ENCODE measurements around the gene ANKRD9.

The ANKRD9 gene

DNA sequence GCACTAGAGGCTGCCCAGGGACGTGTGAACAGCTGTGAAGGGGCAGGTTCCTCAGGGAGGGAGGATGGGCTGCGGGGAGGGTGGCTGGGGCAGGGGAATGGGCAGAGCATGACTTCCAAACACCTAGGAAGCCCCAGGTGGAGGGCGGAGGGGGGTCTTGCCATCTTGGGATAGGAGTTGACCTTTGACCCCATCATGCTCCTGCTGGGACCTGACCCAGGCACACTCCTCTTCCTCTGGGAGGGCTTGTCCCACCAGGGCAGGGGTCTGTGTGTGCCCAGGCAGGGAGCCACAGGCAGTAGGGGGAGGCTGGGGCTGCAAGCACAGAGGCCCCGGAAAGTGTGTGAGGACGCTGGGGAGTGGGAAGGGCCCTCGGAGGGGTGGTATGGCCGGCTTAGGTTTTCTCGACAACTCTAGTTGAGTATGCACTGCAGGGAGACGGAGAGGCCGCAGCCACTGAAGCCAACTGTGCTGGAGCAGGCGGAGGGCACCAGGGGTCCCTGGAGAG, 3.3 kb upstream of the ANKRD9 start:
- DNase-seq = no peak

DNA sequence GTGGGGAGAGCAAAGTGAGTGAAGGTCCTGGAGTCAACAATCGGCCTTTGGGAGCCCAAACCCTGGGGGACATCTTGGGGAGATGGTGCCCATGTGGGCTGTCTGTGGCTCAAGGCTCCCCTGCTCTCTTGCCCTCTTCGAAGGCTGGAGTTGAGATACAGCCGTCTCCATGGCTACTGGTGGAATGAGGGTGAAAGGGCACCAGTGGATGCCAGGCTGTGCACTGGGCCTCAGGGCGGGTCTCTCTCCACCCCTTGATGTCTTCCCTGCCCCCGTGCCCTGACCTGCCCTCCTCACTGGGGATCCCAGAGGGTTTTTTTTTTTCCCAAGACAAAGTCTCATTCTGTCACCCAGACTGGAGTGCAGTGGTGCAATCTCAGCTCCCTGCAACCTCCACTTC, 2.0 kb upstream of the ANKRD9 start:
- DNase-seq = no peak

DNA sequence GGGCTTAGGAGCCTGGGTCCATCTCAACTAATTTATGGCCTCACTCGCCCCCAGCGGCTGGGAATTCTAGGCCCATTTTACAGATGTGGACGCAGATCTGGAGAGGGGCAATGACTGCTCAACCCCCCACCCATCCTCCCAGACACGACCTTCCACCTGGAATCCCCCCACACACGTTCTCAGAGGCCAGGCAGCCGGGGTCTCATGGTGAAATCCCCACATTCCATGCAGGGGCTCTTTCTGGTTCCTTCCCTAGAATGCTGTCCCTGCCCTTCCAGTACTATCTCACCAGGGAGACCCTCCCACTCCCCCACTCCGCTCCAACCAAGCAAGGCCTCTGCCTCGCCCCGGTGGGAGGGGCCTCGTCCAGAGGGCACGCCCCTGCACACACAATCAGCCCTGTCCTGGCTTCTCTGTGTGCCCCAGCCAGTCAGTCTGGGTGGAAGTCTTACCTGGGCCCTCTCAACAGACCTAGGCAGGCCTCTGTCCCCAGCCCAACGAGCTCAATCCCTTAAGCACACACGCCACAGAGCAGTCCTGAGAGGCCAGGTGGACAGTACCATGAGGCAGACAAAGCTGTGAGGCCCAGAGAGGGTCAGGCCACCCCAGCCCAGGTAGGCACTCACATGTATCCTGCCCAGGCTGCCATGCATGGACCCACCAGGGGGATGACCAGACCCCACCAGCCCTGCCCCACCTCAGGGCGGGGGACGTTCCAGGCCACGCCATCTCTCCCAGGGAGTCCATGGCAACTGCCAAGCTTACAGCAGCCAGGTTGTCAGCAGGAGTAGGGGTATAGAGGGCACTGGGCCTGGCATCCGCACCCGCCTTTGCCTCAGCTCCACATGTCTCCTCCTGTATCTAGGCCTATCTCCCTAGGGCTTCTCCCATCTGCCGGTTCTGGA, 1.3 kb upstream of the ANKRD9 start:
- no peak for DNase-seq

DNA sequence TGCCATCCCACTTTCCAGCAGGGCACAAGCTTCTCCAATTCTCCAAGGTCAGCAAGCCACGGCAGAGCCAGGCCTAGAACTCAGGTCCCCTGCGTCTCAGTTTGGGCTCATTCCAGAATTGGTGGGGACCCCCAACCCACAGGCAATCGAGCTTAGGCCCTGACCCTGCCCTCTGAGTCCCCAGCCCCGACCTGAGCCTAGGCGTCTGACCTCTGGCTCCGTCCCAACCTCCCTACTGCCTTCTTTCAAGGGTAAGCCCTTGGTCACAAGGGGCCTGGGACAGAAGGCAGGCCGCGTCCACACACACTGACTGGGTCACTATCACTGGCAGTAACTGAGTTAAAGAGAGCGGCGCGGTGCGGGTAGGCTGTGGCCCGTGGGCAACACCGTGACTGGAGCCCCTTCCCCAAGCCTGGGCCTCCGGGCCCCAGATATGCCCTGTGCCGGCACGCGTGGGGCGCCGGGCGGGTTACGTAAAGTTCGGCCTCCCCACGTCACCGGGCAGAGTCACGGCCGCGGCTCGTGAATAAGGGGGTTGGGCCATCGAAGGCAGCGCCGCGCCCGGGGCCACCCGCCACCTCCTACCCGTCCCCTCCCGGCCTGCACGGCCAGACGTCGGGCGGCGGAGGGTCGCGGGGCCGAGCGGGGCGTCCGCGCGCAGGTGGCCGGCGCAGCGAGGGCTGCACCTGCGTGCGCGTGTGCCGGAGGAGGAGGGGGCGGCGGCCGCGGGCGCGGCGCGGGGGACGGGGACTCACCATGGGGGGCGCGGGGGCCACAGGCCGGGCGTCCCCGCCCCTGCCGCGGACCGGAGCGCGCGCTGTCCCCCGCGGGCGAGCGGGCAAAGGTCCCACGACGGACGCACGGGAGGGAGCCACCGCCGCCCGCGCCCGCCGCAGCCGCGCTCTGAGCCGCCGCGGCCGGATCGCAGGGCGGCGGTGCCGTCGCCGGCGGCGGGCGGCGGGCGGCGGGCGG, 516 bp downstream of the ANKRD9 start:
- no peak for DNase-seq

DNA sequence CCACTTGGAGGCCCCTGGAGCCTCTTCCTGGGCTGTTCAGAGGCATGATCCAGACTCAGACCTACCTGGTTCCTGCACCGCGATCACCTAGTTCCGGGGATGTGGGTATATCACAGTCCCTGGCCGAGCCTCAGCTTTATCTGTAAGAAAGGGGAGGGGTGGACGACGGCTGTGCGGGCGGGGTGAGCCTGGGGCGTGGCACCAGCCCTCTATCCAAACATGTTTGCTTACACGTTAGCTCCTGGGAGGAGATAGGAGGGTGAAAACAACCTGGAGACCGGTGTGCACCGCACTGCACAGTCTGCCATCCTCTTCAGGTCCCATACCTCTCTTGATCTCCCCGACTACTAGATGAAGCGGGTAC, 1.2 kb downstream of the ANKRD9 start:
- DNase-seq = no peak

DNA sequence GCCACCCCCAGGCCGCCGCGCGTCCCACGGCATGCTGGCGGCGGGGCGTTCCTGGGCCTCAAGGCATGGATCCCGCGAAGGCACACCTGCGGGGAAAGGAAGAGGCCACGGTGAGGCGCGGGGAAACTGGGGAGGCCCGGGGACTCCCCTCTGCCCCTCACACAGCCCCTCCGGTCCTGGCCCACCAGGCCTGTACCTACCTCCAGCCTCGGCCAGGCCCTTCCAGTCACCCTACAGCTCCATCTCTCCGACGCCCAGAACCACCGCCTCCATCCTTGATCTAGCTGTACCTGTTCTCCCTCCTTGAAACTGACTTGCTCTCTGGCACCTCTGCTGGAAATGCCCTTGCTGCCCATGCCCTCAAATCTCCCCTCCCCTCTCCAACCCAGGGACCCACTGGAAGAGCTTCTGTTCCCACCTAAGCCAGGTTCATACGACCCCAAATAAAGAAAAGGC, 1.7 kb downstream of the ANKRD9 start:
- DNase-seq = no peak

DNA sequence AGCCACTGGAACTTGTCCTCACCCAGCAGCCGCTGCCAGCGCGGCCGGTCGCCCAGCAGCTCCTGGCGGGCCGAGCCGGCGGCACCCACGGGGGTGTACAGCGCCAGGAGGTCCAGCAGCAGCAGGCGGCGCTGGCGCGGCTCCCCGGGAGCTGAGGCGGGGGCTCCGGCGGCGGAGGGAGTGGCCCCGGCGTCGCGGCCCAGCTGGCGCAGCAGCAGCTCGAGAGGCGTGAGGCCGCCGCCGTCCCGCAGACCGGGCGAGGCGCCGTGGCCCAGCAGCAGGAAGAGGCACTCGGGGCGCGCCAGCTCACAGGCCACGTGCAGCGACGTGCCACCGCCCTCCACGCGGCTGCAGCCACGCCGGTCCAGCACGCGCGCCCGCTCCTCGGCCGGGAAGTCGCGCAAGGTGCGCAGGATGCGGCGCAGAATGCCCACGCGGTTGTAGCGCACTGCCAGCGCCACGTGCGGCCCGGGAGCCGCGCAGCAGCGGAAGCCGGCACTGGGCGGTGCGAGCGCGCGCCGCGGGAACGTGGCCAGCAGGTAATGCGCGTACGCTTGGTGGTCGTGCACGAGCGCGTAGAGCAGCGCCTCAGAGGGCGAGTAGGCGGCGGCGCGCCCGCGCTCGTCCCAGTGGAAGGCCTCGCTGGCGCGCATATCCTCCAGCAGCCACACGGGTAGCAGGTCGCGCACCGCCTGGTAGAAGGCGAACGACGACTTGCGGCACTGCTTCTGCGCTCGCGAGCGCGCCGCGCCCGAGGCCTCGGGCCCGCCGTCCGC, 2.3 kb downstream of the ANKRD9 start:
- no peak for DNase-seq

DNA sequence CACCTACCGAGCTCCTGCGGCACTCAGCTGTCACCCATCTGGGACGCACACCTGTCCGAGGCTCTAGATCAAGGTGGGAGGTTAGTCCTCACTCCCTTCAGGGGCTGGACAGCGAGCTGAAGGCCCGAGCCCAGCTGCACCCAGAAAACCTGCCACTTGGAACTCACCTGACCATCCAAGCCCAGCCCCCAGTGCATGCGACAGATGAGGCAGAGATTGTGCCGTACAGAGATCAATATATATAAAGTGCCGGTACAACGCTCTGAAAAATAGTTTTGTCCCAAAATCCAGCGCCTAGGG, 3.0 kb downstream of the ANKRD9 start:
- no peak for DNase-seq

DNA sequence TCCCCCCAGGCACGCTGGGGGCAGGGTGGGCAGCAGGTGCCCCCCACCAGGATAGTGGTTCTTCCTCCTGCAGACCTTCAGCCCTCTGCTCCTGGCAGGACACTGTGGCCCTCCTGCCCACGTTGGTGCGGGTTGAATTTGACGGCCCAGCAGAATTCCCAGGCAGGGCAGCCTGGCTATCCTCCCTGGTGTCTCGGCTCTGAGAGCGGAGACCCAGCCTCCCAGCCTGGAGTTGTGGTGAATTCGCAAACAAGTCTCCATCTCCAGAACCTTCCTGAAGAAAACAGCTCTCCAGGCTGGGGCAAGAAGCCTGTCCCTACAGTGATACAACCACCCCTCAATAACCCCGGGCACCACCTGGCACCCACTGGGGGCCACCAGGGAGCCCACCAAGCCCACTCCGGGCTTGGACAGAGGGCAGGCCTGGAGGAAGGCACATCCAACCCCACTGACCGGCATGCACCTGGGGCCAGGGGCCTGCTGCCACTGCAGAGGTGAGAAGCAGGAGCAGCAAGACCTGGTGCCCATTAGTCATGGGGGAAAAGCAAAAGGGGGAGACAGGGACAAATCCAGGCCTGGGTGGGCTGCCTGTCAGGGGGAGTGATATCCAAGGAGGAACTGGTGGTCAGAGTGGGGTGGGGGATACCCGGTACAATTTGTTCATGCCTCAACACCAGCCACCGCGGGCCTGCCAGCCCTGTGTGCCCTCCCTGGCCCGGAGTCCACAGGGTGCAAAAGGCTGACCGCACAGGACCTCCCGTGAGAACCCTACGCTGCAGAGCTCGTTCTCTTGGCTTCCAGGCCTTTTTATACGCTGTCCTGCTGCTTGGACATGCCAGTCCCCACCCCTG, 3.6 kb downstream of the ANKRD9 start:
- no peak for DNase-seq

DNA sequence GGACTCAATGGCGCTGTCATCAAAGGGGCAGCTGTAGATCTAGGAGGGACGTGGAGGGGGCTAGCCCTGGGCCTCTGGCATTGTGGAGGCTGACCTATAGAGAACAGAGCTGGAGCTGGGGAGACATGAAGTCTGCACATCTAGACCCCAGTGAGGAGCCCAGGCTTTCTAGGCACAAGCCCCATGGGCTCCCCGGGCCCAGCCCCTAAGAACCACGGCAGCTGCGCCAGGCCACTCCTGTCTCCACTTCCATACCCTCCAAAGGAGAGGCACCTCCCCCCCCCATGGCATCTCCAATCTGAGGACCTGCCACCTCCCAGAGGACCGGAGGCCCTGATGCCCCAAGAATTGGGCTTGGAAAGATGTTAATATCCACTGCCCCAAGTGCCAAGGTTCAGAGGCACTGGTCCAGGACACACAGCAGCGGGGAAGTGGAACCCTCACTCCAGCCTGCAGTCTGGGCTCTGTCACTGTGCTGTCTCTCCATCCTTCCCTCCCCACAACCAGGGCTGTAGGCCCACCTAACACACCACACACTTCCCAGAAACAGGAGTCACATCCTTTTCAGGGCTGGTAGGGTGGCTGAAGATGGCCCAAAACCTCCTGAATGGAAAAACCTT, 4.5 kb downstream of the ANKRD9 start:
- DNase-seq = no peak

DNA sequence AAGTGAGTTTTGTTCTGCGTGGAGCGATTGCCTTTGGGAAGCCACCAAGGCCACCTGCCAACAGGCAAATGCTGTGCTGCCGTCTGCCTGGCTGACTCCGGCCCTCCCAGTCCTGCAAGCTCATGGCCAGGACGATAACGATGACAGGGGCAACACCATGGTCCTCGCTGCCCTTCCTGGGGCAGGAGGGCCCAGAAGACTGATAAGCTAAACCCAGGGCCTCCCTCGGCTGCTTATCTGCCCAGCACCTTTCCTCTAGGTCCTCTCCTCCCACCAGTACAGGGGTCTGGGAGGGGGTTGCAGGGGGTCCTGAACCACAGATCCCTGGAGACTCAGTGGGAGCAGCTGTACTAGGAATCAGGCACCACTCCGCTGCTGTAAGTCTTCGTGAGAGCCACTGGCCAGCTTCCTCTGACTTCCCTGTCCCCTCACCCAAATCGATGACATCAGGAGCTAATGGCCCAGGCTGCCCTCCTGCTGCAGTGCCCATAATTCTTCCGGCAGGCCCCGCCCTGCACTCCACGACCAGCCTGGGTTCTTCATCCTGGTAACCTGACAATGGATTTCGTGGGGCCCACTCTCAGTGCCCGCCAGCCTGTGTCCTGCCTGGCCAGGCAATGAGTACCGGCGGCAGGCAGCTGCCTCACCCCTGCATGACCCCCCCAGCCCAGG, 5.1 kb downstream of the ANKRD9 start:
- DNase-seq = no peak

DNA sequence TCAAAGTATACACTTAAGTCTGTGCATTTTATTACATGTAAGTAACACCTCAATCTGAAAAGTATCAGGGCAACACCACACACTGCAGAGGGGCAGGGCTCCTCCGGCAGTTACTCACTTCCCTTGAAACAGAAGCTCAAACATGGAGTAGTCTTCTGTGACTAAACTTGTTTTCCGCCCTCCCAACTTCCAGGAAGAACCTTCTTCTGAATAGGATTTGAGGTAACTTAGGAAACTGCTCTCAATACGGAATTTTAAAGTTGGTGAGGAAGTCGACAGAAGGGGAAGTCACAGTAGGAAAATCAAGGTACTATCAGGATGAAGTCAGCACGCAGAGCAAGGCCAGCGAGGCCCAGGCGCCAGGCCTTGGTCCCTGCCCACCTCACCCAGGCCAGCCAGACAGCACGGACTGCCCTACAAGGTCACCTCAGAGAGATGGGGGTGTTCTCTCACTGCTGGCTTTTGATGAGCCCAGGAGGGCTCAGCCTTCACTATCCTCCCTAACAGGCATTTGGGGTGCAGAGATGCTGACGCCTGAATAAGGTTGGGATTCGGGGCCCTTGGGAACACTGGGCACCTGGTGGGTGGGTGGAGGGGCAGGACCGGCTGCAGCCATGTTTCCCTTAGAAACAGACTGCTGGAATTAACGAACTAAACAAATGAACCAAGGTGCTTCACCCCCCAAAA, 5.8 kb downstream of the ANKRD9 start:
- no peak for DNase-seq

DNA sequence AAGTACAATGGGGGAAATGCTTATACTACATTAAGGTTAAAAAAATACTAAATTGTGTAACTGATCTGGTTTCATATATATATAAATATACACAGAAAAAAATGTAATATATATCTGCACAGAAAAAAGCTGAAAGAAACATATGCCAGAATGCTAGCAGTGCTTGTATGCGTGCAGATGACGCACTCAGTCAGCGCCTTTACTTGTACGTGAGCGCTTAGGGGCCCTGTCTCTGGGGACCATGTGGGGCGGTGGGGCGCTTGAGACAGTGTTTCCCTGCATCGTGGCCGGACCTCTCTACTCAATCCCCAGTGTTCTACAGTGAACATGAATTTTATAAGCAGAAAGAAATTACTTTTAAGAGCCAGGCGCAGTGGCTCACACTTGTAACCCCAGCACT, 7.0 kb downstream of the ANKRD9 start:
- no peak for DNase-seq

DNA sequence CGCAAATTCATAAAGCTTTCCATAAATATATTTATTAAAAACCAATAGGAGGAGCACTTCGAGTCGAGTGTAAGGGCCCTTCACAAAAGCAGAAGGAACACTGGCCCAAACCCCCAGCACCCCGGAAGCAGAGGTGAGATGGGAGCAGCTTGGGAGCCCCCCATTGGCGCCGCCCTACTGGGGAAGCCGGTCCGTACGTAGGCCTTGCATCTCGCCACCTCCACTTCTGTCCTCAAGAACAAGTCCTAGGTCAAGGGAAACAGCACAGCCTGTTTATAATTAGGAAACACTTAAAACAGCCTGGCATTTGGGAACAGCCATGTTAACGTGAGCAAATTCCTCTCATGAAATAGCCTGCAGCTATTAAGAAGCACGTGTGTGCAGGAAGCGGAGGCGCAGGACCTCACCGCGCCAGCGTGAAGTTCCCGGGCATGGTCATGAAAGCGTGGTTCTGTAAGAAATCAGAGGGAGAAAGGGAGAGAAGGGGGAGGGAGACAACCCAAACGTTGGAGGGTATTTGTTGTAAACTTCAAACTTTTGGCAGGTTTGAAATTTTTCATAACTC, 7.7 kb downstream of the ANKRD9 start:
- no peak for DNase-seq

DNA sequence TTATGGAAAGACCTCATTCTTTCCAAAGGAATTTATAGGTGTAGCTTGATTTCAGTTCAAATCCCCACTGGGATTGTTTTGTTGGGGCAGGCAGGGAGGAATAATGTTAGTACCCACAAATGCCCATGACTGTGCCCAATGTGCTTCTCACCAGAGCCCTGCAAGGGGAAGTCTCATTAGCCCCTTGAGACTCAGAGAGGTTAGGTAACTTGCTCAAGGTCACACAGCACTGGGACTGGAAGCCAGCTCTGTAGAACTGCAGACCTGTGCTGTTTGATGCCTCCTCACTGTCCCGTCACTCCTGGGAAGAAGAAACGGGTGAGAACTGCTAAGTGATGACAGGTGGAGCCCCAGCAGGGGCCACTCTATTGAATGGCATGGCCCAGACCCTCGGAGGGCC, 8.9 kb downstream of the ANKRD9 start:
- DNase-seq = no peak

DNA sequence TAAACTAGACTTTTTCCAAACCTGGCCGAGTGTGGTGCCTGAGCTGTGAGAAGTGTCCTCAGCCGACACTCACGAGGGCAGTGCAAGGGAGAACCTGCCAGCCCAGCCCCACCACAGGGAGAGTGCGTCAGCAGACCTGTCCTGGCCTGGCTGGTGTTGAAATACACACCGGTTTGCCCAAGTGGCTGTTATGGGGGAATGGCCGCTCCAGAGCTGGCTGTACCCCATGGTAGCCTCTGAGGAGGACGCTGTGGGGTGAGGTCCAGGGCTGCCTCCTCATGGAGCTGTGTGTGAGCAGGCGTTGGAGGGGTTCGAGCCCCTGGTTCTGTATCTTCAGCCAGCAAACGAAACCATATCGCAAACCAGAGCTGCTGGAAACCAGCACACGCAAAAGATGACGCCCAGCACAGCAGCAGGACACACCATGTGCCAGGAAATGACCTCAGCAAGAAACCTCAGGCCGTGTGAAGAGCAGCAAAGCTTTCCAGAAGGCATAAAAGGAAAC, 9.4 kb downstream of the ANKRD9 start:
- no peak for DNase-seq

DNA sequence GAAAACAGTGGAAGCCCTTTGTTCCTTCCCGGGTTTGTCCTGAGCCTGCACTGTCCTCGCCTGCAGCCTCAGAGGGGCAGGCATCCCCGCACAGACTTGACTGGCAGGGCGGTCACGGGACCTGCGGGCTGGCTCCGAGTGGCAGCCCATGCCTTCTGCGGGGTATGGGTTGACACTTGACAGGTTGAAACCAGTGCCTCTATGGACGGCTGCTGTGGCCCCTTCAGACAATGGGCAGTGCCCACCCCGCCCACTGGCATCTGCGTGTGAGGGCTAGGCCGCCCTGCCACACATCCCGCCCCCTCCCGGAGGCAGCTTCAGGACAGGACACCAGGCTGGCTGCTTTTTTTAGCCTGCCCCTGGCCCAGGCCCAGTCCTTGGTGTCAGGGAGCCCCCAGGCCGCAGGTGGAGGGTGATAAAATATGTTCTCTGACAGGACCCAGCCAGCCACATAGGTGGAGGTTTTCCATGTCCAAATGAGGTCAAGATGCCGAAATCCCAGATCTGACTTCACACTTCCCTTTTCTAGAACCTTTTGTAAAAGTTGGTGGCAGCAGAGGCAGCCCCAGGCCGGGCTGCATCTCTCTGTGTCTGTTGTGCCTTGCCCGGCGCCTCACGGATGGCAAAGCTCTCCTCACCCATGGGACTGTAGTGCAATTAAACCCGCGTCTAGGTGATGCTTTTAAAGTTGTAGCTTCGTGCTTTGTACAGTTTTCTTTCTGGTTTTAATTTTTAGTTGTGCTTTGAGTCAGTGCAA, 10.0 kb downstream of the ANKRD9 start:
- DNase-seq = no peak

DNA sequence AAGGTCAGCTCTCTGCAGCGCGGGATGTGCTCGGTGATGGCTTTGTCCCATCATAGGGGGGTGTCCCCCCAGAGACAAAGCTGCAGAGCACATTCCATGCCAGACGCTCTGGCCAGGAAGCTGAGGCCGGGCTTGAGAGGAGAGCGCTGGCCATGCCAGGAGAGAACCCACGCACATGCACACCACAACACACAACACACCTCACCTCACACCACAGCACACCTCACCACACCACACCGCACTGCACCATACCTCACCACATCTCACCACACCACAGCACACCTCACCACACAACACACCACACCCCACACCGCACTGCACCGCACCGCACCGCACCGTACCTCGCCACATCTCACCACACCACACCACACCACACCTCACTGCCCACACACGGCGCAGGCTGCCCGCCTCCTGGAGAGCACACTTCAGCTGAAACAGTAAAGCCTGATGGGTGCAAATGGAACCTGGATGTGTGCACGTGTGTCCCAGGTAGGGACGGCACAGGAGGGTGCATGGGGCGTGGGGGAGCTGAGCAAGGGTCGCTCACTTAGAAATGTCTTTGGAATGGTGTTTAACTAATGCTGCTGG, 10.8 kb downstream of the ANKRD9 start:
- DNase-seq = no peak

All from NCI-H345 (cell line).